GM19372 (cell line): ENCODE results near the gene TMEM178B.

Experiments
- ATAC-seq: cut with Tn5 transposase; IDR thresholded peaks from one replicate; pipeline ENCODE4 v1.9.1; 2021; ENCODE audit warnings: mild to moderate bottlenecking, low read depth, moderate library complexity; ENCODE audit not compliant: unreplicated experiment

TMEM178B gene

DNA sequence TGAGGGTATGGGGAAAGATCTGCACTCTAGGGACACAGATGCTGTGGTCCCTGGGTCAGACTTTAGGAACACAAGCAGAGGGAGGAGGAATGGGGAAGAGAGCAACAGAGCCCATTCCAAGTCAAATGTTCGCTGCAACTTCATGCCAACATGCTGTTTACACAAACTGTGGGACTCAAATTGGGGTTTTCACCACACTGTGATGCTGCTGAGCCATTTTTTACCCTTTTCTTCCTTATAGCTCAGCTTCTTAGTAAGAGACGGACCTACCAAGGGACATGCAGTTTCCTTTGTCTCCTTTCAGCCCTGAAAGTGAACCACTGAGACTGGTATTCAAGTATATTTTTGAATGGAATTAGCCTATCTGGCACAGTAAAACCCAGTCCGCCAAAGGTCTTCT is 413.1 kb downstream of the TMEM178B start:
- ATAC-seq, result no peak

DNA sequence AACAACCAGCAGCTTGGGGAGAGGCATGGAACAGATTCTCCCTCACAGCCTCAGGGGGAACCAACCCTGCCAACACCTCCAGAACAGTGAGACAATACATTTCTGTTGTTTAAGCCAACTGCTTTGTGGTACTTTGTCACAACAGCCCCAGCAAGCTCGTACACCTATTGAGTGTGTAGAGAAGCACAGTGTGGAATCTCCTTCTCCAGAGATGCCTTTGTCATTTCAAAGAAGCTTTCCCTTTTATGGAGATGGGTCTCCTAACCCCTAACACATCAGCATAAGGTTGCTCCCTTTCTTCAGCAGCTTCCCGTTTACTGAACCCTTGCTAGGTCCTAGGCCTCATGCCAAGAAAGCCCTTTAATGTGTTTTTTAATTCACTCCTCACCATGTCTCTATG is 416.6 kb downstream of the TMEM178B start:
- no peak for ATAC-seq

DNA sequence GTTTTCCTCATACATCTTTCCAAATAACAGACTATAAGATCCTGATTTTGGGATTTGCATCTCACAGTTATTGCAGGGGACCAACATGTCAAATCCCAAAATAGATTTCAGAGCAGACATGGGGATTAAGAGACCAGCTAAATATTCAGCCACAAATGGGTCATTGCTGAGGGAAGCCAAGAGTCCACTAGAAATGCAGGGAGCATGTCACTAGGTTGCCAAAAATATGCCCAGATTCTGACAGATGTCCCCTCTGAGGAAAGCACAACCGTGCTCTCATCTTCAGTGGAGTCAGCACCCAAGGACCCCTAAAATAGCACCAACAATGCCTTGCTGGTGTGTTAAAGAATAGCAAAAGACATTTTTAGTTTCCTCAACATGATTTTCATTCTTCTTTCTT is 421.2 kb downstream of the TMEM178B start:
- no peak for ATAC-seq

- ATAC-seq, result no peak
Observed at GRCh38 chr7:141497391-141497790, 423.5 kb downstream of the TMEM178B start.

DNA sequence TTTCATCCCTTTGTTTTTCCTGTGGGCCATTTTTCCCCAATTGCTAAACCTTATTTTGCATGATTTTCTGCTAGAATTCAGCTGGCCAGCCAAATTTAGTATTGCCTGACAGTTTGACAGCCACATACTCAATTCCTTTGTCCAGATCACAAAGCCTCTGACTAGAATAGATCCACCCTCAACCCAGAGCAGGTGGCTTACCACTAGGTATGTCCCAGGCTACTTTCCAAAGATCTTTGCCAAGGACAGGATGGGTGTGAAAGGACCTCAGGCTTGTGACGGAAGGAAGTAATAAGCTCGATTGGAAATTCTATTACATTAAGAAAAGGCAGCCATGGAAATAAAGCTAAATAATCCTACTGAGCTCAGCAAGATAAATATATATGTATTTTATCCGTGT is 426.7 kb downstream of the TMEM178B start:
- ATAC-seq, result no peak

DNA sequence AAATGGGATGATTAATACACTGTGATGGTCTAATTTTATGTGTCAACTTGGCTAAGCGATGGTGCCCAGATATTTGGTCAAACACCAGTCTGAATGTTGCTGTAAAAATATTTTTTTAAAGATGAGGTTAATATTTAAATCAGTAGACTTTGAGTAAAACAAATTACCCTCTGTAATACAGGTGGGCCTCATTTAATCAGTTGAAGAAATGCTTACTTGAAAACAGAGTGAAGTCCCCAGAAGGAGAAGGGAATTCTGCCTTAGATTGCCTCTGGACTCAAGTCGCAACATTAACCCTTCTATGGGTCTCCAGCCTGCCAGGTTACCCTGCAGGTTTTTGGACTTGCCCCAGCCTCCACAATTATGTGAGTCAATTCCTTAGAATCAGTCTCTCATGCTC is 427.6 kb downstream of the TMEM178B start:
- ATAC-seq, result no peak

GRCh38 chr7:141511316-141511675 is 437.4 kb downstream of the TMEM178B start:
- ATAC-seq, result no peak

DNA sequence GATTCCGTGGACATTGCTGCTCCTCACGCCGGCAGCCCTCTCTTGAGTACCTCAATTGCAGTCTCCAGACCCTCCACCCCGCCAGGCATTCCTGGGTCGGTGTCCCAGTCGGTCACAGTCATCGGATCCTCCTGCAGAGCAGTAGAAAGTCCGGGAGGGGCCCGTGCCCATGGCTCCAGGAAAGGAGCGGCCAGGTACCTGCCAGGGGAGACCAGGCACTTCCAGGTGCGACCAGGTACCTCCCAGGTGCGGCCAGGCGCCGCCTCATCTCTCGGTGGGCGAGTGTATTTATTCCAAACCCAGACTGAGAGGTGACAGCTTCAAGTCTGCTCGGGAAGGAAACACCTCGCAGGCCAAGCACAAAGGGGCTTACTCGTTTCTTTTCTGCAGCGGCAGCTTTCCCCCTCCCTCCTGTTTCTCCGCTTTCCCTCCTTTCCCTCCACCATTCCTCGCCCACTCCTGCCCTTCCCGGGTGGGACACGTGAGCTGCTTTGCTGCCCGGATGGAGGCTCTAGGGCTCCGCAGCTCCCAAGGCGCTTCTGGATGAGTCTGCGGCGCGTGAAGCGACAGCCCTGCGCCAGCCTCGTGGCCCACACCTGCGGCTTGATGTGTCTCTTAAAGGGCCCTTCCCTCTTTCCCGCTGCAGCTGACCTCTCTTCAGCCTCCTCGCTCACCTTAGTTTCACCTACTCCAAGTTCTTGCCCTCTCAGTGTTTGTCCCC is 438.0 kb downstream of the TMEM178B start:
- ATAC-seq, result no peak

DNA sequence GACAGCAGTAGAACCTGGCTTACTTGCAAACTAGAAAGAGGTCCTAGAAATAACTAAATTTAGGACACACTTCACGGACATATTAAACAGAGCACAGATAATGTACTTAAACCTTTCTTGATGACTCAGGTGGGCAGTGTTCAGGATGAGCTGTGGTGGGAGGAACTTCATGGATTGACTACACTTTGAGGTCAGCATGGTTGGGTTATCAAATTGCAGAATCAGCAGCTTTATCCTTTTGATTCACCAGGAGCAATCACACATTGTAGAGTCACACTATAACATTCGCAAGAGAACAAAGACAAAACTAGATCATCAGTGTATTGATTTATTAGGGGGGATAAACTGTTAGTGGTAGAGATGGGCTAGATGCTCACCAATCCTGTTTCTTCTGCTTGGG is 438.7 kb downstream of the TMEM178B start:
- ATAC-seq, result no peak

- no peak for ATAC-seq
Observed at GRCh38 chr7:141513720-141514119, 439.9 kb downstream of the TMEM178B start.

DNA sequence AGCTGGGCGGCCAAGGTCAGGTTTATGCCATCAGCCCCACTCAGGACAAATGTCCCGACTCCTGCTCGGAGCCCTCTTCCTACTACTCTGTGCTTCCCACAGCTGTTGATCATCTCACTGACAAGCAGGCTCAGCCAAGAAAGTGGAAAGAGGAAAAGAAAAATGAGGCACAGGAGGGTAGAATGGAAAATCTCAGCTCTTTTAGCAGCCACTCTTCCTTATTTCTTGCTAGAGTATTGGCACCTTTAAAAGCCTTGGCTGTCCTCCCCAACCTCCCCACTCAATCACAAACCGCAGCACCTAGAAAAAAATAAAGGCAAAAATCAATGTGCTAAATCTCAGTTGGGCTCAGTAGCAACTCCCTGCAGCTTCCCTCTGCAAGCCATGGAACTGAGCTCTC is 442.1 kb downstream of the TMEM178B start:
- ATAC-seq, result no peak

GRCh38 chr7:141519623-141520022 is 445.8 kb downstream of the TMEM178B start:
- ATAC-seq, result no peak

GRCh38 chr7:141522657-141523342 is 448.9 kb downstream of the TMEM178B start:
- ATAC-seq, result no peak

DNA sequence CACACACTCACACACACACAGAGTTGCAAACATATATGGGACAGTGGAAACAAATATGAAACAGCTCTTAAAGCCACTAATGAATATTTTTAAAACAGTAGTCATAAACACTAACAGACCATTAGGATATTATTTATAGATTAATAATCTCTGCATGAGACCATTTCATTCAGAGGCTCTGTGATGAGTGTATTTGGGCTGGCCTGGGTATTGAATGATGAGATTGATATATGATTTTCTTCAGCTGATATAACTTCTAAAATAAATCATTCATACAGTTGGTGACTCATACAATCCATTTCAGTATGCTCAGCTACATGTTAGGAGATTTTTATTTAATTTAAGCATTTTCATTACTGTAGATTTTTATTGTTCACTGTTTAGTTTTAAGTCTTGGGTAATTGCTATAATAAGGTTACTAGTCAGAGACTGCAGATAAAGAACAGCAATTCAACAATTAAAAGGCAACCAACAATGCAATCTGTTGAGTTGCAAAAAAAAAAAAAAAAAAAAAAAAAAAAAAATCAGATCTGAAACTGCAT is 452.2 kb downstream of the TMEM178B start:
- ATAC-seq, result no peak

DNA sequence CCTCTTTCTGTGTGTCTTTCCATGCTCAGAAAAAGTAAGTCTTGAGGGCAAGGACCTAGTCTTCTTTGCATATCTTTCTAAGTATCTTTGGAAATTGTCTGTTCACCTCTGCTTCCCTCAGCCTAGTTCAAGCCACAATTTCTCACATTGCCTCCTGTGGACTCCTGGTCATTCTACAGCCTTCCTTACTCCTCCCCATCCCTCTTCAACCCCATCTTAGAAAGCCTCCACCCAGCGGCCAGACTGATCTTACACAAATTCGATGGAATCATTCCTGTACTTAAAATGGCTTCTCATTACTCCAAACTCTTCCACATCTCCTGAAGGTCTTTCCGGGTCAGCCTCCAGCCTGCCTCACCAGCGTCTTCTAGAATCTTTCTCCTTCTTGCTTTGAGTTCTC is 453.2 kb downstream of the TMEM178B start:
- ATAC-seq, result no peak

GRCh38 chr7:141528399-141528798 is 454.5 kb downstream of the TMEM178B start:
- no peak for ATAC-seq
